ENCODE results near the gene CSNK1E.

DNA sequence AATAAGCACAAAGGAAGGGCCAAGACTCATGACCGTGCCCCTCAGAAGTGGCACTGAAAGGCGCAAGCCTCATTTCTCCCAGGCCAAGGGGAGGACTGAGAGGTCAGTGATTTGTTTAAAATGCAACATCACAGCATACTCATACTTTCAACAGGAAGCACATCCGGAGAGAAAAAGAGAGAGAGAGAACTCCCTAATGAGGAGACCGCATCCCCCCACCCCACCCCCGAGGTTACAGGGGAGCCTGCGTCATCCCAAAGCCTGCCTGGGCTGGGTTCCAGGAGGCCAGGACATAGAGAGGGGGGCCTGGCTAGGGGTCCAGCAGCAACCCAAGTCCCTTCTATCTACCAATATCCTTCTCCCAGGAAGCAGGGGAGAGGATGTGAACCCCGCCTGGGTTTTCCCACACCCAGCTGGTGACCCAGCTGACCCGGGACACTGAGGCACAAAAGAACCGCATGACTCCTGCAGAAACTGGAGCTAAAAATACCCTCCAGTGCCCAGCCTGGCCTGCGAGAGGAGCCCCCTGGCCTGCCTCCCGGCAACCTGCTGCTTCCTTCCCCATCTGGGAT, 3.8 kb downstream of the CSNK1E start:
- TF ChIP-seq, protein P1, sequence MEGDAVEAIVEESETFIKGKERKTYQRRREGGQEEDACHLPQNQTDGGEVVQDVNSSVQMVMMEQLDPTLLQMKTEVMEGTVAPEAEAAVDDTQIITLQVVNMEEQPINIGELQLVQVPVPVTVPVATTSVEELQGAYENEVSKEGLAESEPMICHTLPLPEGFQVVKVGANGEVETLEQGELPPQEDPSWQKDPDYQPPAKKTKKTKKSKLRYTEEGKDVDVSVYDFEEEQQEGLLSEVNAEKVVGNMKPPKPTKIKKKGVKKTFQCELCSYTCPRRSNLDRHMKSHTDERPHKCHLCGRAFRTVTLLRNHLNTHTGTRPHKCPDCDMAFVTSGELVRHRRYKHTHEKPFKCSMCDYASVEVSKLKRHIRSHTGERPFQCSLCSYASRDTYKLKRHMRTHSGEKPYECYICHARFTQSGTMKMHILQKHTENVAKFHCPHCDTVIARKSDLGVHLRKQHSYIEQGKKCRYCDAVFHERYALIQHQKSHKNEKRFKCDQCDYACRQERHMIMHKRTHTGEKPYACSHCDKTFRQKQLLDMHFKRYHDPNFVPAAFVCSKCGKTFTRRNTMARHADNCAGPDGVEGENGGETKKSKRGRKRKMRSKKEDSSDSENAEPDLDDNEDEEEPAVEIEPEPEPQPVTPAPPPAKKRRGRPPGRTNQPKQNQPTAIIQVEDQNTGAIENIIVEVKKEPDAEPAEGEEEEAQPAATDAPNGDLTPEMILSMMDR (conservative IDR thresholded peaks at IDR 0.05) = no peak
- TF ChIP-seq ZFX (IDR thresholded peaks at IDR 0.05) = no peak
